Osteoblast (primary cell): Measurements from ENCODE around the gene CCDC85B. TPM values are rescaled to one million over a fixed set of nuclear protein-coding genes. Genes with fewer than 3 reads are reported as not detected.

Experiments used
- DNase-seq: peaks from one replicate; pipeline ENCODE4 v3.0.0; 2011; ENCODE audit warnings: low spot score, mixed read lengths; ENCODE audit not compliant: insufficient read length; ENCODE audit errors: missing footprints
- H2AFZ ChIP-seq: 2 replicates; pipeline ENCODE4 v1.6.0; 2011; ENCODE audit warnings: mild to moderate bottlenecking, low read length
- H3K27ac ChIP-seq: 2 replicates; pipeline ENCODE4 v1.5.1; 2011; ENCODE audit warnings: mild to moderate bottlenecking, low read depth, low read length, moderate library complexity
- H3K27me3 ChIP-seq: 2 replicates; pipeline ENCODE4 v1.6.0; 2012; ENCODE audit warnings: mild to moderate bottlenecking, control low read depth, inconsistent platforms, low read length, moderate library complexity; ENCODE audit not compliant: insufficient read depth
- H3K36me3 ChIP-seq: 2 replicates; pipeline ENCODE4 v1.5.1; 2011; ENCODE audit warnings: mild to moderate bottlenecking, low read length, control low read depth, moderate library complexity; ENCODE audit not compliant: insufficient read depth
- H3K4me1 ChIP-seq: 2 replicates; pipeline ENCODE4 v1.5.1; 2011; ENCODE audit warnings: mild to moderate bottlenecking, low read length, control low read depth, moderate library complexity; ENCODE audit not compliant: insufficient read depth
- H3K4me2 ChIP-seq: 2 replicates; pipeline ENCODE4 v1.6.0; 2011; ENCODE audit warnings: mild to moderate bottlenecking, low read length; ENCODE audit not compliant: insufficient read depth
- H3K4me3 ChIP-seq: fragments of 200-600 bp; sonication (generic); 3 replicates; pipeline ENCODE4 v1.5.1; 2012; ENCODE audit warnings: mild to moderate bottlenecking, low read length, inconsistent platforms; ENCODE audit not compliant: insufficient read depth
- H3K79me2 ChIP-seq: 2 replicates; pipeline ENCODE4 v1.6.0; 2012; ENCODE audit warnings: mild to moderate bottlenecking, low read length, control low read depth, inconsistent platforms; ENCODE audit not compliant: insufficient read depth
- H3K9me3 ChIP-seq: 2 replicates; pipeline ENCODE4 v1.5.1; 2011; ENCODE audit warnings: low read depth, low read length, control low read depth
- H4K20me1 ChIP-seq: 2 replicates; pipeline ENCODE4 v1.6.0; 2012; ENCODE audit warnings: mild to moderate bottlenecking, low read length, control low read depth; ENCODE audit not compliant: insufficient read depth
- CTCF ChIP-seq: IDR thresholded peaks from 2 replicates; pipeline ENCODE4 v1.5.1; 2011; ENCODE audit warnings: mild to moderate bottlenecking, low read depth, low read length, moderate library complexity; ENCODE audit errors: extremely low read depth
- total RNA-seq: library from RNA; depleted of rRNA; stranded (reverse); fragments of >200 nt; gene quantifications from 2 replicates; pipeline ENCODE4 v1.2.3, GENCODE V29; 2012

Gene CCDC85B
- total RNA-seq, 1 donor: 47.0 TPM

- no peak overlapping the region for H2AFZ ChIP-seq
- peaks cover 35% of the 10 kb centered on the region for H4K20me1 ChIP-seq
- peak overlapping the region; percentile 81 for H3K27ac ChIP-seq
- H3K4me1 ChIP-seq: peaks cover 37% of the 10 kb centered on the region
- peak overlapping the region; percentile 95 for H3K4me3 ChIP-seq
- TF ChIP-seq CTCF: no peak
- peaks cover 52% of the 10 kb centered on the region for H3K79me2 ChIP-seq
- no peaks in the 10 kb centered on the region for H3K9me3 ChIP-seq
- DNase-seq: peak; percentile 56
- peak overlapping the region; percentile 100 for H3K4me2 ChIP-seq
- no peaks in the 10 kb centered on the region for H3K27me3 ChIP-seq
- peaks cover 51% of the 10 kb centered on the region for H3K36me3 ChIP-seq
Observed at GRCh38 chr11:65886826-65887722, 3.4 kb upstream of the CCDC85B start.

- H3K9me3 ChIP-seq: no peaks in the 10 kb centered on the region
- peak overlapping the region; percentile 100 for H3K4me2 ChIP-seq
- peak overlapping the region; percentile 88 for H2AFZ ChIP-seq
- peak overlapping the region; percentile 81 for H3K27ac ChIP-seq
- peaks cover 51% of the 10 kb centered on the region for H3K36me3 ChIP-seq
- DNase-seq: no peak
- peak overlapping the region; percentile 95 for H3K4me3 ChIP-seq
- peaks cover 58% of the 10 kb centered on the region for H3K79me2 ChIP-seq
- no peaks in the 10 kb centered on the region for H3K27me3 ChIP-seq
- H3K4me1 ChIP-seq: peaks cover 43% of the 10 kb centered on the region
- peaks cover 41% of the 10 kb centered on the region for H4K20me1 ChIP-seq
- TF ChIP-seq CTCF: no peak
Observed at GRCh38 chr11:65887723-65888162, 2.7 kb upstream of the CCDC85B start.

- Histone ChIP-seq H4K20me1 (peaks cover 45% of the 10 kb centered on the region), H3K4me3 (peak within 1 kb of the TSS; percentile 95), H3K79me2 (peaks cover 63% of the 10 kb centered on the region), H3K27ac (peak within 1 kb of the TSS; percentile 98), H3K9me3 (no peaks in the 10 kb centered on the region), H2AFZ (peak within 1 kb of the TSS; percentile 88), H3K27me3 (no peaks in the 10 kb centered on the region), H3K4me1 (peaks cover 48% of the 10 kb centered on the region), H3K4me2 (peak within 1 kb of the TSS; percentile 100), H3K36me3 (peaks cover 49% of the 10 kb centered on the region)
- TF ChIP-seq CTCF: peak; percentile 72
- peak; percentile 100 for DNase-seq
Observed at GRCh38 chr11:65888163-65888814, 2.2 kb upstream of the CCDC85B start, which contains the start of gene FIBP. Gene FIBP, minus strand, starts transcription at chr11:65888471. Its CDS starts 53 bp downstream, at chr11:65888418.
